OCI-M2 (cell line): ENCODE data around the gene PRKCE.

Experiments used
- DNase-seq: peaks from one replicate; lab custom pipeline; 2025; ENCODE audit not compliant: unreplicated experiment; lab: John Stamatoyannopoulos, UW

PRKCE gene

GRCh38 chr2:46151577-46151976, 500.1 kb downstream of the PRKCE start:
- no peak for DNase-seq

DNA sequence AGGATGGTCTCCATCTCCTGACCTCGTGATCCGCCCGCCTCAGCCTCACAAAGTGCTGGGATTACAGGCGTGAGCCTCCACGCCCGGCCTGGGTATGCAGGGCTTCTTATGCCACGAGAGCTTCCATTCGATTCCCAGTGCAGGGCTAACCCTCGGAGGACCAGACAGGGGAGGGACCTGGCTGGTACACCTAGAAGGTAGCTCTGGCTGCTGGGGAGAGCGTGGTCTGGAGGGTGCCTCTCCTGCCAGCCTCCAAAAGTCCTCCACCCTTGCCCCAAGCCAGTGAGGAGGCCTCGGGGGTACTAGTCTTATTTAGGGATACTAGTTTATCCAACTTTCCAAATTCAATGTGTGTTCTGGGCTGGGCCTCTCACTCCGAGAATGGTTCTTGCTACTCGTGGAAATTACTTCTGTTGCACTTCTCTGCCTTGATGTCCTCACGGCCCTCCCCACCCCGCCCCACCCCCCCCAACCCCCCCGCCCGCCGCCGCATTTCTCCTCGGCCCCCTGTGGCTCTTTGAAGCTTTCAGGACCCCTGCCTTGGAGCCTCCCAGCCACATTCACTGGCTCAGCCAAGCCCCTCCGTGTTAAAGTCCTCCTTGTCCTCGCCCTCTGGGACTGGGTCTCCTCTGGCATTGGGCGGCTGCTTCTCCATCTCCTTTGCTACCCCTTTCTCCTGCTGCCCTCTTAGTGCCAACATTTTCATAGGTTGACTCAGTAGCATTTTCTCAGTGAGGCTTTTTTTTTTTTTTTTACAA, 502.7 kb downstream of the PRKCE start:
- DNase-seq = no peak

DNA sequence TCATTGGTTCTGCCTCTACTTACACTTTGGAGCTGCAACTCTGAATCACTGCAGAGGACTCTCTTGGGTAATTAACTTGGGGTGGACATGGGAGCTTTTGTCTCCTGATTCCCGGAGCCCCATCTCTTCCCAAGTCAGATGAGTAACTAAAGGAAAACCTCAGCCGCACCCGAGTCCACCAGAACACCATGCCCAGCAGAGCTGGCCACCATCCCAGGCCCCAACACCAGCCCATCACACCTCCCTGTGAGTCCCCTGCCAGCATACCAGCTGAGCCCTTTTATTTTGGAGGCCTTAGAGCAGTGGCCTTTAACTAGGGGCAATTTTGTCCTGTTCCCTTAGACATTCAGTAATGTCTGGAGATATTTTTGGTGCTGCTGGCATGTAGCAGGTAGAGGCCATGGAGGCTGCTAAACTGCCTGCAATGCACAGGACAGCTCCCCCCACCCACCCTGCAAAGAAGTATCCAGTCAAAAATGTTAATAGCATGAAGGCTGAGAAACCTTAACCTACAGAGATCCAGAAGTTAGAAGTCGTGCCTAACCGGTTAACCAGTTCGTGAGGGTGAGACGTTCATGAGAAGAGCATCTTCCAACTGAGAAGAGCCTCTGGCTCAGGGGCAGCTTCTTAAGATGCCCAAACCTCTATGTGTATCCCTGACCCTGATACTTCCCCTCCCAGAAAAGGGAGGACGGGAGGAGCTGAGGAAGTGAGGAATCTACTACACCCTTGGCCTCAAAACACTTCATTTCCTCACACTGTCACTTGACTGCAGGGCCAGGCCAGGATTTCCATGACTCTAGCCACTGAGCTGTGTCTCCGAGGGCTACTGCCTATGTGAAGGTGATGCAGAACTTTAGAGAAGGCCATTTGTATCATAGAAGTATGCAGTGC, 505.8 kb downstream of the PRKCE start:
- no peak for DNase-seq

DNA sequence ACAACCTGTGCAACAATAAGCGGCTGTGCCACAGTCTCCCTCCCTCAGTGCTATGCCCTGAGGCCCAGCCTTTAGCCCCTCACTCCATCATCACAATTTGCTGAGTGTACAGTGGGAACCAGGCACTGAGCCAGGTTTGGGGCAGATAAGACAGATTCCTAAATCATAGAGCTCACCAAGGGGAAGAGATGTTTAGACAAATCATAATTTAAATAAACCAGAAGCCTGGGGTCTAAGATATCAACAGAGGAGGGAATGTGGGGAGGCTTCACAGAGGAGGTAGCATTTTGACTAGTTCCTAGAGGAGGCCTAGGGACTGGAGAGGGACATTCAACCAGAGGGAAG, 506.5 kb downstream of the PRKCE start:
- no peak for DNase-seq

GRCh38 chr2:46158661-46159060, 507.2 kb downstream of the PRKCE start:
- DNase-seq = no peak

DNA sequence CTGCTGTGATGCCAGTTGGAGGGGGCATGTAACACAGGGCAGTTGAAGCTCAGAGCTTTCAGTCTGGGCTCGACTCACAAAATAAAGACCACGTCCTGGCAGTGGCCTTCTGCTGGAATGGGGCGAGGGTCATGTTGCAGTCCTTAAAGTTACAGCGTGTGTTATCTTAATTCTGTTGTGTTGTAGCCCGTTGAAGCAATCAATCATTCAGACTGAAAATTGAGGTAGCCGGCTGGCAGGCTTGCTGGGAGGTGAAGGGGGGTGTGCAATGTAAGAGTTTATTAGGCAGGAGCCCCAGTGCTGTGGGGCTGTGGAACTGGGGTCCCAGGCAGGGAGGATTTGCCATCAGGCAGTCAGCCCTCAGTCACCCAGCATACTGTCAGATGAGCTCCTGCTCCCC, 508.9 kb downstream of the PRKCE start:
- no peak for DNase-seq

DNA sequence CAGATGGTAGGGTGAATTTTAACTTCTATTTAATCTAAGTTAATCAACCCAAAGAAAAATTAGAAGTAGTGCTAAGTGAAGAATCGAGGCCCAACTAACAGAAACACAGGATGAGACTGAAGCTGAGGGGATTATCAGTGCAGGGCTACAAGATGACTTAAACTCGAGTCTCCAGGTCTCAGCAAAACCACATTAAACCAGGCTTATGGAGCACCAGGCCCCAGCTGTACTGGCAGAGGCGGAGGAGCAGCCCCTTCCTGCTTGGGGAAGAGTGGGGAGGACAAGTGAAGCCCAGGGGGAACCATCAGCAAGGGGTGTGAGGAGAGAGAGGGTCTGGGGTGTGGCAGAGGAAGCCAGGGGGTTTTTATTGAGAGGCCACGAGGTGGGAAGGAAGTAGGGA, 509.8 kb downstream of the PRKCE start:
- no peak for DNase-seq

- DNase-seq = no peak
Measured at GRCh38 chr2:46161911-46162310, 510.4 kb downstream of the PRKCE start.

GRCh38 chr2:46162329-46163097, 511.0 kb downstream of the PRKCE start:
- DNase-seq = no peak

GRCh38 chr2:46163098-46163430, 511.6 kb downstream of the PRKCE start:
- DNase-seq = no peak

- DNase-seq = no peak
Measured at GRCh38 chr2:46163804-46164528, 512.5 kb downstream of the PRKCE start.

DNA sequence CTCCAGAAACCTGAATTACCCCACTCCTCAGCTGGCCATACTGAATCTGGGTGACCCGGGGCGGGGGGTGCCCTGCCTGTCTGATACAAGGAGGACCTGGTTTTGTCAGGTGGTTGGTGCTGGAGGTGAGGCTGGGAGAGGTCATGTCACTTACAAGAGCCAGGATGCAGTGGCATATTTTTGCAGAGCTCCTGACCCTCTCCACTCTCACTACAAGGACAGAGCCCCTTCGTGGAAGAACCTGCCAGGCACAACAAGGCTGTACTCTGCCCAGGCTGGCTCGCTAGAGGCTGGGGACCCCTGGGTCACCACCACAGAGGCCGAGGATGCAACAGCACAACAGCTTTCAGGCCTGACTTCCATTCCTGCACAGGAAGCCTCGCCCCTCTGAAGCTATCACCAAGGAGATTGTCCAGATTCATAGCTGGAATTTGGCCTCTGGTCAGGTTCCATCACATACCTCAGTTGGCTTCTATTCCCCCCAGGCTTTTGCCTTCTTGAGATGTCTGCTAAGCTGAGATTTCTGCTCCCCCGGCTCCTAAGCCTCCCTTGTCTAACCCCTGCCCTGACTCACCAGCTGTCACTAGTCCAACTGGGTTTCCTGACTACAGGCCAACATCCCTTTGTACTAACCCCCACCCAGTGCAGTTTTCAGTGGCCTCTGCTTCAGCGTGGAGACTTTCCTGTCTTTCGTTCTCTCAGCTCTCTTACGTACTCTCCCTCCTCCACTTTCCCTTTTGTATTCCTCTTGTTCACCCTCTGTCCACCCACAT, 513.2 kb downstream of the PRKCE start:
- no peak for DNase-seq

GRCh38 chr2:46165916-46166315, 514.4 kb downstream of the PRKCE start:
- no peak for DNase-seq

- DNase-seq = no peak
Measured at GRCh38 chr2:46167406-46167805, 515.9 kb downstream of the PRKCE start.

DNA sequence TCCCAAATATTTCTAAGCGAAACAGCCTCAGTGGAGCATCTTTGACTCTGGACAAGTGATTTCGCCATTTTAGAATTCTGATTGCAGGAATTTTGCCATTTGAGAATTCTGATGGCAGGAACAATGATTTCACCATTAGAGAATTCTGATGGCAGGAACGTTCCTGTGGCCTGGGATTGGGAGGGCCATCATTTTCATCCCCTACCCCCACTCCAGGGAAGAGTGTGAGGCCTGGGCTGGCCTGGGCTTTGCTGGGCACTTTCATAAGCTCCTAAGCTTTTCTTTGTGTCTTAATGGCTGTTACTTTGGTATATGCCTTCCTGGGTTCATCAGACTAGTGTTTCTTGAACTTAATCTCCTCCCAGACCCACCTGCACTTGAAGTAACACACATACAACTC, 516.4 kb downstream of the PRKCE start:
- DNase-seq = no peak

DNA sequence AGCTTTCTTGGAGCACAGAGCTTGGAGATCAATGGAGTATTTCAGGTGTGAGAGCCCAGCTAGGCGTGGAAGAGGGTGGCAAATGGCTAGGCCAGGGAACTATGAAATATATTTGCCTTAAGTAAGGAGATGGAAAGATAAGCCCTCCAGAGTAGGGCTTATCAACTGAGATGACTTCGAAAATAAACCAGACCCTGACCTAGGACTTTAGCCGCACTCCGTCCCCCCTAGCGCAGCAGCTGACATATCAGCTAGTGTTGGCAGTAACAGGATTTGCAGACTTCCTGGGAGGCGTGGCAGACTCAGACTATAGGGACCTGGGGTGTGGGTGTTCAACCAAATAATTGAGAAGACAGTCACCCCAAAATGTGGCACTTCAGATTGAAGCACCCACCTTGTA, 518.0 kb downstream of the PRKCE start:
- no peak for DNase-seq

DNA sequence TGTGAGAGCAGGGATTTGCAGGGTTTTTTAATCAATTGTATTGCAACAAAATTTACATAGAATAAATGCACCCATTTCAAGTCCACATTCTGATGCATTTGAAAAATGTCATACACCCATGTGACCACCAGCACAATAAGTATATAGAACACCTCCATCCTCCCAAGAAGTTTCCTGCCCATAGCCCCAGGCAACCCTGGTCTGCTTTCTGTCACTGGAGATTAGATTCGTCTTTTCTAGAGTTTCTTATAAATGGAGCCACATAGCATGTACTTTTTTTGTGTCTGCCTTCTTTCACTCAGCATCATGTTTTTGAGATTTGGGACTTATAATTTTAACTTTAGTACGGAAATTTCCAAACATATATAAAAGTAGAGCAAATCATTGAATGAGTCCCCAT, 518.6 kb downstream of the PRKCE start:
- no peak for DNase-seq

GRCh38 chr2:46170611-46171350, 519.3 kb downstream of the PRKCE start:
- no peak for DNase-seq

GRCh38 chr2:46171411-46171953, 520.0 kb downstream of the PRKCE start:
- no peak for DNase-seq
